ENCODE results near the gene NEFH.

DNA sequence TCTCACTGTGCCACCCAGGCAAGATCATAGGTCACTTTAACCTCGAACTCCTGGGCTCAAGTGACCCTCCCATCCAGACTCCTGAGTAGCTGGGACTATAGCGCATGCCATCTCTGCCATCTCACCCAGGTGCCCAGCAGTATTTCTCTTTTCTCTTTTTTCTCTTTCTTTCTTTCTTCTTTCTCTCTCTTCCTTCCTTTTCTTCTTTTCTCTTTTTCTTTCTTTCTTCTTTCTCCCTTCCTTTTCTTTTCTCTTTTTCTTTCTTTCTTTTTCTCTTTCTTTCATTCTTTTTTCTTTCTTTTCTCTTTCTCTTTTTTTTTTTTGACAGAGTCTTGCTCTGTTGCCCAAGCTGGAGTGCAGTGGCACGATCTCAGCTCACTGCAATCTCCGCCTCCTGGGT, 28.2 kb upstream of the NEFH start:
- TF ChIP-seq CTCF (IDR thresholded peaks at IDR 0.05; ENCODE audit: low read depth, low read length), result no peak
- no peak for TF ChIP-seq EZH2phosphoT487 (IDR thresholded peaks at IDR 0.05; ENCODE audit: low read depth)
